Heart right ventricle (tissue), 16 donors: ENCODE data around the gene SERPINA4. TPM values are rescaled to one million over a fixed set of nuclear protein-coding genes. Genes with fewer than 3 reads are reported as not detected.

ENCODE experiments used
- ATAC-seq, 8 donors: fragments of 200-7000 bp; cut with Tn5 transposase; one replicate each; pipeline ENCODE4 v1.9.1; 2020; ENCODE audit warnings: mild to moderate bottlenecking in 8 of 8, moderate library complexity in 8 of 8, moderate number of reproducible peaks in 1 of 8
- DNase-seq, 2 donors: peaks; one replicate each; pipeline ENCODE4 v3.0.0-alpha.2; 2020
- H3K27ac ChIP-seq, 10 donors: fragments of 200-600 bp; sonication (generic) in 2 of 10; one replicate each; pipeline versions ENCODE4 v1.5.0 to v1.8.0; 2020 to 2022; ENCODE audit warnings: mild to moderate bottlenecking in 3 of 10
- H3K27me3 ChIP-seq, 7 donors: fragments of 200-600 bp; one replicate each; pipeline ENCODE4 v1.8.0; 2021 to 2022; ENCODE audit warnings: mild to moderate bottlenecking in 2 of 7
- H3K36me3 ChIP-seq, 9 donors: fragments of 200-600 bp; sonication (generic) in 1 of 9; one replicate each; pipeline versions ENCODE4 v1.5.0 to v1.8.0; 2020 to 2022; ENCODE audit warnings: mild to moderate bottlenecking in 2 of 9
- H3K4me1 ChIP-seq, 9 donors: fragments of 200-600 bp; sonication (generic) in 1 of 9; one replicate each; pipeline versions ENCODE4 v1.5.0 to v1.8.0; 2020 to 2022; ENCODE audit warnings: mild to moderate bottlenecking in 4 of 9
- H3K4me3 ChIP-seq, 10 donors: fragments of 200-600 bp; sonication (generic) in 2 of 10; one replicate each; pipeline versions ENCODE4 v1.5.0 to v1.8.0; 2020 to 2022; ENCODE audit warnings: mild to moderate bottlenecking in 7 of 10, moderate library complexity in 2 of 10
- H3K9me3 ChIP-seq, 11 donors: fragments of 200-600 bp in 10 of 11; sonication (generic) in 2 of 11; one replicate each; pipeline versions ENCODE4 v1.5.0 to v1.8.0; 2013 to 2022; ENCODE audit warnings: mild to moderate bottlenecking in 2 of 11, control low read depth in 1 of 11, moderate library complexity in 1 of 11
- WGBS, 2 donors: extraction: QIAGEN DNeasy Blood & Tissue Kit; methylation state at CpG; one replicate each; pipeline ENCODE4 v1.1.7; 2013; ENCODE audit warnings: inconsistent platforms in 1 of 2; 5-methylcytosine and 5-hydroxymethylcytosine counted together
- intact Hi-C, 10 donors: fragments of 100-400 bp; cut with DNase I; formaldehyde crosslinking; loops; one replicate each; pipeline versions ENCODE4 v1.11.1 to v1.14.2; 2022
- polyA plus RNA-seq, 2 donors: library from polyadenylated mRNA; stranded (reverse); fragments of 200-250 nt; gene quantifications; one replicate each; pipeline ENCODE4 v1.2.3, GENCODE V29; 2013
- total RNA-seq, 10 donors: library from RNA; stranded (reverse); fragmentation: NEBNext Ultra II Directional in 3 of 10; extraction: Animal tissue kit (Norgen Biotek cat#: 25700) in 3 of 10; gene quantifications; one replicate each; pipeline versions ENCODE4 v1.2.1 to v1.2.4, GENCODE V29; 2021 to 2023
- TF ChIP-seq, protein P1 (sequence below), 9 donors: fragments of 200-600 bp; sonication (generic) in 2 of 9; IDR thresholded peaks; one replicate each; pipeline versions ENCODE4 v1.5.0 to v1.8.0; 2021 to 2022; ENCODE audit warnings: antibody characterized with exemption in 9 of 9, mild to moderate bottlenecking in 5 of 9, moderate library complexity in 1 of 9
- donor health status: Arrhythmogenic right ventricular cardiomyopathy.
- donor health status: ischemic (EF 13 %, LVEDD 7.1; RV severe dilation, severe dysfunction).
- donor health status: healthy with polysubstance abuse.
- donor health status: DM: no; HTN: yes; CAD: no.
- donor health status: DM: no; HTN: no; CAD: no.
- donor health status: ischemic (EF 25% LVEDD 6.9; RV normal size, moderate dysfunction).
- donor health status: ischemic (EF 25% LVEDD 5.7; RV mildly dilated, moderate dysfunction).
- donor health status: healthy.
- donor health status: DM: yes; HTN: yes; CAD: no.
- donor health status: Ischemic cardiomyopathy.
- donor health status: ischemic (EF 35%, LVEDD 5.7; RV mildly dilated, moderate dysfunction).
- donor health status: nonischemic (EF 11% LVEDD 7.7; RV severe dilation, severe dysfunction).
- donor health status: DM: yes; HTN: yes; CAD: no.
- donor health status: PGD.
- donor health status: ischemic (EF 29% LVEDD 5.4; RV normal size, mild dysfunction).
- donor health status: nonischemic (EF 23%, LVEDD 6.1; RV moderate dilation, normal function).

SERPINA4 gene
- total and polyA plus RNA-seq, 12 donors = not detected

GRCh38 chr14:94612580-94613554 lies 51.6 kb downstream of the SERPINA4 start:
- H3K4me3 ChIP-seq = peak overlapping the region in 2 of 10 donors; percentile 14 to 26
- ATAC-seq (peak in 6 of 8 donors; percentile 19 to 57 (median 44)), DNase-seq (no peak)
- TF ChIP-seq, protein P1, sequence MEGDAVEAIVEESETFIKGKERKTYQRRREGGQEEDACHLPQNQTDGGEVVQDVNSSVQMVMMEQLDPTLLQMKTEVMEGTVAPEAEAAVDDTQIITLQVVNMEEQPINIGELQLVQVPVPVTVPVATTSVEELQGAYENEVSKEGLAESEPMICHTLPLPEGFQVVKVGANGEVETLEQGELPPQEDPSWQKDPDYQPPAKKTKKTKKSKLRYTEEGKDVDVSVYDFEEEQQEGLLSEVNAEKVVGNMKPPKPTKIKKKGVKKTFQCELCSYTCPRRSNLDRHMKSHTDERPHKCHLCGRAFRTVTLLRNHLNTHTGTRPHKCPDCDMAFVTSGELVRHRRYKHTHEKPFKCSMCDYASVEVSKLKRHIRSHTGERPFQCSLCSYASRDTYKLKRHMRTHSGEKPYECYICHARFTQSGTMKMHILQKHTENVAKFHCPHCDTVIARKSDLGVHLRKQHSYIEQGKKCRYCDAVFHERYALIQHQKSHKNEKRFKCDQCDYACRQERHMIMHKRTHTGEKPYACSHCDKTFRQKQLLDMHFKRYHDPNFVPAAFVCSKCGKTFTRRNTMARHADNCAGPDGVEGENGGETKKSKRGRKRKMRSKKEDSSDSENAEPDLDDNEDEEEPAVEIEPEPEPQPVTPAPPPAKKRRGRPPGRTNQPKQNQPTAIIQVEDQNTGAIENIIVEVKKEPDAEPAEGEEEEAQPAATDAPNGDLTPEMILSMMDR (IDR thresholded peaks at IDR 0.05) = no peak
- 49 to 55% methylated on average over 9 of the region's 9 CpGs for WGBS, 2 donors
- intact Hi-C loops = no loop called here
- peaks cover 0 to 7% (median 0%) of the 10 kb centered on the region in 9 donors for H3K4me1 ChIP-seq
- peaks cover 0 to 17% (median 6%) of the 10 kb centered on the region in 11 donors for H3K9me3 ChIP-seq
- H3K36me3 ChIP-seq = no peaks in the 10 kb centered on the region
- no peaks in the 10 kb centered on the region for H3K27me3 ChIP-seq
- peak overlapping the region in 6 of 10 donors; percentile 2 to 63 (median 30) for H3K27ac ChIP-seq

GRCh38 chr14:94613720-94614644 lies 52.7 kb downstream of the SERPINA4 start:
- no peak for DNase-seq
- H3K4me1 ChIP-seq = peaks cover 0 to 7% (median 0%) of the 10 kb centered on the region in 9 donors
- 78 to 81% methylated on average over 20 of the region's 20 CpGs for WGBS, 2 donors
- TF ChIP-seq, protein P1 (IDR thresholded peaks at IDR 0.05) = no peak
- no peak overlapping the region for H3K4me3 ChIP-seq
- intact Hi-C loops = no loop called here
- no peaks in the 10 kb centered on the region for H3K36me3 ChIP-seq
- peaks cover 0 to 24% (median 15%) of the 10 kb centered on the region in 11 donors for H3K9me3 ChIP-seq
- H3K27me3 ChIP-seq = no peaks in the 10 kb centered on the region
- ATAC-seq = peak in 1 of 8 donors; percentile 20
- no peak overlapping the region for H3K27ac ChIP-seq

- DNase-seq (no peak), ATAC-seq (no peak)
- no peak overlapping the region for H3K27ac ChIP-seq
- H3K9me3 ChIP-seq = peaks cover 0 to 32% (median 15%) of the 10 kb centered on the region in 11 donors
- WGBS, 2 donors = 90 to 93% methylated on average over 7 of the region's 7 CpGs
- H3K4me3 ChIP-seq = no peak overlapping the region
- intact Hi-C loops = no loop called here
- H3K36me3 ChIP-seq = no peaks in the 10 kb centered on the region
- H3K4me1 ChIP-seq = peaks cover 0 to 7% (median 0%) of the 10 kb centered on the region in 9 donors
- TF ChIP-seq, protein P1 (IDR thresholded peaks at IDR 0.05) = no peak
- H3K27me3 ChIP-seq = no peaks in the 10 kb centered on the region
Measured at GRCh38 chr14:94614802-94615201, 53.6 kb downstream of the SERPINA4 start.

- intact Hi-C loops = no loop called here
- no peak for ATAC-seq
- H3K27ac ChIP-seq = no peak overlapping the region
- no peaks in the 10 kb centered on the region for H3K36me3 ChIP-seq
- H3K27me3 ChIP-seq = no peaks in the 10 kb centered on the region
- H3K4me3 ChIP-seq = no peak overlapping the region
- no peak for DNase-seq
- WGBS, 2 donors = 60 to 92% methylated on average over 3 of the region's 3 CpGs
- peaks cover 0 to 7% (median 0%) of the 10 kb centered on the region in 9 donors for H3K4me1 ChIP-seq
- peaks cover 0 to 32% (median 15%) of the 10 kb centered on the region in 11 donors for H3K9me3 ChIP-seq
- TF ChIP-seq, protein P1 (IDR thresholded peaks at IDR 0.05) = no peak
Measured at GRCh38 chr14:94615254-94615653, 54.0 kb downstream of the SERPINA4 start.
